VCaP (cell line): Measurements from ENCODE around the gene RALA.

Source experiments
- H3K27ac ChIP-seq: fragments of 450-650 bp; 2 replicates; pipeline ENCODE4 v1.5.1; 2017
- TF ChIP-seq, protein P1 (sequence below): fragments of 450-650 bp; conservative IDR thresholded peaks from 2 replicates; pipeline ENCODE4 v1.5.1; 2017; ENCODE audit warnings: mild to moderate bottlenecking, moderate library complexity

Gene RALA

GRCh38 chr7:39613577-39613976 lies 9.8 kb upstream of the RALA start:
- TF ChIP-seq, protein P1, sequence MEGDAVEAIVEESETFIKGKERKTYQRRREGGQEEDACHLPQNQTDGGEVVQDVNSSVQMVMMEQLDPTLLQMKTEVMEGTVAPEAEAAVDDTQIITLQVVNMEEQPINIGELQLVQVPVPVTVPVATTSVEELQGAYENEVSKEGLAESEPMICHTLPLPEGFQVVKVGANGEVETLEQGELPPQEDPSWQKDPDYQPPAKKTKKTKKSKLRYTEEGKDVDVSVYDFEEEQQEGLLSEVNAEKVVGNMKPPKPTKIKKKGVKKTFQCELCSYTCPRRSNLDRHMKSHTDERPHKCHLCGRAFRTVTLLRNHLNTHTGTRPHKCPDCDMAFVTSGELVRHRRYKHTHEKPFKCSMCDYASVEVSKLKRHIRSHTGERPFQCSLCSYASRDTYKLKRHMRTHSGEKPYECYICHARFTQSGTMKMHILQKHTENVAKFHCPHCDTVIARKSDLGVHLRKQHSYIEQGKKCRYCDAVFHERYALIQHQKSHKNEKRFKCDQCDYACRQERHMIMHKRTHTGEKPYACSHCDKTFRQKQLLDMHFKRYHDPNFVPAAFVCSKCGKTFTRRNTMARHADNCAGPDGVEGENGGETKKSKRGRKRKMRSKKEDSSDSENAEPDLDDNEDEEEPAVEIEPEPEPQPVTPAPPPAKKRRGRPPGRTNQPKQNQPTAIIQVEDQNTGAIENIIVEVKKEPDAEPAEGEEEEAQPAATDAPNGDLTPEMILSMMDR: no peak
- H3K27ac ChIP-seq: no peak overlapping the region

DNA sequence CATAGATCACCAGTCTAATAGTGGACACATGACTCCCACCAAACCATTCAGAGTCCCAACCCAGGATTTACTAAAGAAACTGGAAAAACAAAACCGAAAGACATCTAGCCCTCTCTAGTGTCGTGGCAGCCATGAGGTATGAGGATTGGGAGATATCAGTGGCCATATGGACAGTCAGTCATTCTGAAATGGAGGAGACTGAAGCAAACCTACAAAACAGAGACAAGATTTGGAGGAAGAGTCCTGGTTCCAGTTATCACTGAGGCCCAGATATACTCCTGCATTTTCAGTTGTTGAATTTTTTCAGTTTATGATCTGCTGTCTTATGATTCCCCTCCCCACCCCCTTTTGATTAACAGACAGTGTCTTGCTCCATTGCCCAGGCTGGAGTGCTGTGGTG lies 9.1 kb upstream of the RALA start:
- TF ChIP-seq, protein P1: no peak

GRCh38 chr7:39615350-39615975 lies 7.9 kb upstream of the RALA start:
- TF ChIP-seq, protein P1: no peak
- H3K27ac ChIP-seq: no peak overlapping the region

More for the DNA sequence above, 9.1 kb upstream of the RALA start:
- no peak overlapping the region for H3K27ac ChIP-seq

- H3K27ac ChIP-seq: no peak overlapping the region
- TF ChIP-seq, protein P1: no peak
These were observed 7.2 kb upstream of the RALA start for GRCh38 chr7:39616138-39616537.

DNA sequence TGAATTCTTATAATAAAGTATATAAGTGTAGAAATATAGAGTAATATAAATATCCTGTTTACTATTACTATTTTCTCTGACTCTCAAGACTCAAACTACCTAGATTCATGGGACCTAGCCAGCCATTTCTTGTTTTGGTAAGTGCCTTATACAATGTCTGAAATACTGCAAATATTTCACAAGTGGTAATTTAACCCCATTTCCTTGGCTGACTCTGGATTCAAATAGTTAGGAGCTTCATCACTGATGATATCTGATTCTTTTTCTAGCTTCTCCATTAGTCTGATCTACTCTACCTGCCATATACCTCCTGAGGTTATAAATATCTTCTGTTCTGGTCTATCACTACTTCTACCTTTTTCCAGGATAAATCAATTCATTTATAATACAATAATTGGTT lies 6.4 kb upstream of the RALA start:
- no peak overlapping the region for H3K27ac ChIP-seq
- TF ChIP-seq, protein P1: no peak

DNA sequence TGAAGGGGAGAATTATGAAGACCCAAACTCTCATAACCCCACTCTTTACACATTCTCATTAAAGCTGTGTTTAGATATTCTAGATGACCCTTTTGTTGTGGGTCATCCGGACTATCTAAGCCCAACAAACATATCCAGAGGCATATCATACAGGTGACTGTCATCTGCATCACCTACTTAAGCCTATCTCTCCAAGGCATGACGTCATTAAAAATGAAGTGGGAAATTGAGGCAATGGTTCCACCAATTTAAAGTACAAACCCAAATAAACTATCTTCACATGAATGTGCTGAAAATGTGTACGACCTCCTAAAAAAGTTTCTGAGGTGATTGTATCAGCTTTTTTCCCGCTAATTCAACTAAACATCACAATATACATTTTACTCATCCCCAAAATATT lies 4.5 kb upstream of the RALA start:
- no peak overlapping the region for H3K27ac ChIP-seq
- TF ChIP-seq, protein P1: no peak

- no peak overlapping the region for H3K27ac ChIP-seq
- TF ChIP-seq, protein P1: no peak
These were observed 2.9 kb upstream of the RALA start for GRCh38 chr7:39620486-39620885.
